GM23248 (cell line): ENCODE measurements around the gene RAPGEF4.

Experiments used
- EZH2 ChIP-seq: fragments of 200-600 bp; sonication (generic); IDR thresholded peaks from 2 replicates; pipeline ENCODE4 v1.6.1; 2018; ENCODE audit warnings: antibody characterized with exemption, mild to moderate bottlenecking; ENCODE audit not compliant: insufficient read depth, poor library complexity, severe bottlenecking
- EZH2phosphoT487 ChIP-seq: fragments of 200-600 bp; sonication (generic); IDR thresholded peaks from 2 replicates; pipeline ENCODE4 v1.6.1; 2018; ENCODE audit warnings: antibody characterized with exemption, moderate library complexity, mild to moderate bottlenecking, low read depth; ENCODE audit not compliant: insufficient read depth

DNA sequence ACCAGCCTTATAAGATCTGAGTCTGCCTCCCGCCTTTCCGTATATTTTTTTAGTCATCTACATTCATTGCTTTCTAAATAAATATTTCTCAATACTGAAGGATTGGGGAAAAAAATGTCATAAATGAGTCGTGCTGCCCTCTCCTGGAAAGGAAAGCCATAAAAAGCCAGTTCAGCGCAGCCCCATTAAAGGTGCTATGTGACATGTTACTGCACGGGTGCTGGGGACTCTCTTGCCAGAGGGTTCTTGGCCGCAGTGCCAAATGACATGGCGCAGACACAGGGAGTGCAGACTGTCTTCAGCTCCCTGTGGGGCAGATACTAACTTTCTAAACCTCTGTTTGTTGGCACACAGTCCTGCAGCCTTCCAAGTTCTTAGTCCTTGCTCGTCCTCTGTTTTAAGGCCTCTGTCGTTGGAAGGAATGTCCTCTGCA is 286.3 kb downstream of the RAPGEF4 start:
- TF ChIP-seq EZH2: no peak
- TF ChIP-seq EZH2phosphoT487: no peak
